NCI-H2227 treated with DMSO at 0.1 percent for 48 hours (cell line): ENCODE measurements around the gene GTF2IRD2.
"Not testable (repeated sequence)": the region's sequence is repeated elsewhere in the genome, so short reads cannot be mapped to it uniquely, and the experiment has no call there.

ENCODE experiments used
- DNase-seq: peaks from one replicate; lab custom pipeline; 2025; lab: John Stamatoyannopoulos, UW

Gene GTF2IRD2

DNA sequence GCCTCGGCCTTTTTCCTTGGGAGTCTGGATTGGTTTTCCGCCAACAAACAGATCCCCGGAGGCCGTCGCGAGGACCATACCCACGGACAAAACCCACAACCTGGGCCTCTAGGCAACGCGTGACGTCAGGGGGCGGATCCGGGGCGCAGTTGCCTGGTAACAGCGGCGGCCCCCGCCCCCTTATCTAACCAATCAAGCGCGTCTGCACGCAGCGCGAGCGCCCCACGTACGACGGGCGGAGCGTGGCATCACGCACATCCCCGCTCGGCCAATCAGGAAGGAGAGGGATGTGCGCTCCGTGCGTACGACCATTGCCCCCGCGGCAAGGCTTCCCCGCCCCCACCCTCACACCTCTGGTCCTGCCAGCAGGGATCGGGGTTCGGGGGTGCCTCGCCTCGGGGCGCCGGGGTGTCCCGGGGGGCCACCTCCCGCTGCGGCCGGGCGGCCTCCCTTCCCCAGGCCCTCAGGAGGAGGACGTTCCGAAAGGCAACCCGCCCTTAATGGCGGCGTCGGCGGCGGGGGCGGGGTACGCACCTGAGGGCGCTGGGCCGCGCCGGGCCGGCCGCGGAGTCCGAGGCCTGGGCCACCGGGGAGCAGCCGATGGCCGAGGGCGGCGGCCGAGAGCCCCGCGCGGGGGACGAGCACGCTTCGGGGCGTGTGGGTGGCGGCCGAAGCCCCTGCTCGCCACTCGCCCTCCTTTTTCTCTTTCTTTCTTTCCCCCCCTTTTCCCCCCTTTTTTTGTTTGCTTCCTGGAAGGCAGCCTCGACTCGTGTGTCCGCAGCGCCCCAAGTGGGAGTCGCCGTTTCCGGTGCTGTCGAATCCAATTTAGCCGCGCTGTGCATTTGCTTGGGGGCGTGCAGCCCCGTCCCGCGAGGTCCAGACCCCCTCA lies at the start of gene GTF2IRD2:
TSS of gene GTF2IRD2 (minus strand) at position 773 of the 889 bp plus-strand sequence. CDS start 15,227 bp downstream, outside the sequence.
- not testable (repeated sequence) for DNase-seq

GRCh38 chr7:74890158-74891123 lies 39.0 kb upstream of the GTF2IRD2 start:
- DNase-seq = peak; percentile 54

DNA sequence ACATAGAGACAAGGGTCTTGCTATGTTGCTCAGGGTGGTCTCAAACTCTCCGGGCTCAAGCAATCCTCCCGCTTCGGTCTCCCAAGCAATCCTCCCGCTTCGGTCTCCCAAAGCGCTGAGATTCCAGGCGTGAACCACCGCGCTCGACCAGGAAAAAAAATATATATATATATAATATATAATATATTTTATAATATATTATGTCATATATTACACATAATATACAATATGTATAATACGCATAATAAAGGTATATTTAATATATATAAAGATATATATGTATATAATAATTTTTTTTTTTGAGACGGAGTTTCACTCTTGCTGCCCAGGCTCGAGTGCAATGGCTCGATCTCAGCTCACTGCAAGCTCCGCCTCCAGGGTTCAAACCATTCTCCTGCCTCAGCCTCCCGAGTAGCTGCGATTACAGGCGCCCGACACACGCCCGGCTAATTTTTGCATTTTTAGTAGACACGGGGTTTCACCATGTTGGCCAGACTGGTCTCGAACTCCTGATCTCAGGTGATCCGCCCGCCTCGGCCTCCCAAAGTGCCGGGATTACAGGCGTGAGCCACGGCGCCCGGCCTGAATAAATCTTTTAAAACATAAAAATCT lies 38.2 kb upstream of the GTF2IRD2 start:
- not testable (repeated sequence) for DNase-seq

DNA sequence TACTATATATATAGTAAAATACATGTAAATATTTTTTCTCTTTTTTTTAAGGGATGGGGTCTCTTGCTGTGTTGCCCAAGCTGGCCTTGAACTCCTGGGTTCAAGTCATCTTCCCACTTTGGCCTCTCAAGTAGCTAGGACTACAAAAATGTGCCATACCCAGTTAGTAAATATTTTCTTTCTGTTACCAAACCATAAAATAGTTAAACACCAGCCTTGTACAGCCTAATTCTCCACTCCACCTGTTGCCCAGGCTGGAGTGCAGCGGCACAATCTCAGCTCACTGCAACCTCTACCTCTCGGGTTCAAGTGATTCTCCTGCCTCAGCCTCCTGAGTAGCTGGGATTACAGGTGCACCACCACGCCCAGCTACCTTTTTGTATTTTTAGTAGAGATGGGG lies 33.9 kb upstream of the GTF2IRD2 start:
- DNase-seq = not testable (repeated sequence)

- not testable (repeated sequence) for DNase-seq
Observed at GRCh38 chr7:74882110-74882509, 30.7 kb upstream of the GTF2IRD2 start.

GRCh38 chr7:74874748-74875512 lies 23.5 kb upstream of the GTF2IRD2 start:
- not testable (repeated sequence) for DNase-seq

- DNase-seq = not testable (repeated sequence)
Observed at GRCh38 chr7:74874104-74874747, 22.8 kb upstream of the GTF2IRD2 start.

- not testable (repeated sequence) for DNase-seq
Observed at GRCh38 chr7:74872542-74872941, 21.1 kb upstream of the GTF2IRD2 start.

DNA sequence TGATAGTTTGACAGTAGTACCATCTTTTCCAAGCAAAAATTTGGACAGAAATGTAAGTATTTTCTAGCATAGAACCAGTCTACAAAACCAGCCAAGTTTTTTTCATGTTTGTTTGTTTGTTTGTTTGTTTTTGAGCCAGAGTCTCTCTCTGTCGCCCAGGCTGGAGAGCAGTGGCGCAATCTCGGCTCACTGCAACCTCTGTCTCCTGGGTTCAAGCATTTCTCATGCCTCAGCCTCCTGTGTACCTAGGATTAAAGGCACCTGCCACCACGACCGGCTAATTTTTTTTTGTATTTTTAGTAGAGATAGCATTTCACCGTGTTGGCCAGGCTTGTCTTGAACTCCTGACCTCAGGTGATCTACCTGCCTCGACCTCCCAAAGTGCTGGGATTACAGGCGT lies 14.4 kb upstream of the GTF2IRD2 start:
- DNase-seq = not testable (repeated sequence)

DNA sequence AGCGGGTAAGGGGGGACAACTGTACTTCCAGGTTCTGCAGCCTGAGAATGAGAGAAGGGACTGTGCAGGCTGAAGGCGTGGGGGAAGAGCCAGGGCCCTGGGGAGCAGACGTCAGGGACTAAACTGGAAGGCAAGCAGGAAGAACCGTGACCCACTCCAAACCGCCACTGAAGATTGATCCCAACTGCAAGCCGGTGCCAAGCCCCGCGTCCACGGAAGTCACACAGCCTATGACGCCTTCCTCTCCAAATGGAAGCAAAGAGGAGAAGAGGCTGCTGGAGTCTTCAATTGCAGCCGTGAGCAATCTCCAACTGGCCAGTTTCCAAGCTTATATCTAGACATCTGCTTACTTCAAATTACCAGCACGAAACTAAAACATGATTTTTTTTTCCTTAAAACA lies 1.6 kb downstream of the GTF2IRD2 start:
- DNase-seq = not testable (repeated sequence)

- not testable (repeated sequence) for DNase-seq
Observed at GRCh38 chr7:74830411-74830810, 21.0 kb downstream of the GTF2IRD2 start.

DNA sequence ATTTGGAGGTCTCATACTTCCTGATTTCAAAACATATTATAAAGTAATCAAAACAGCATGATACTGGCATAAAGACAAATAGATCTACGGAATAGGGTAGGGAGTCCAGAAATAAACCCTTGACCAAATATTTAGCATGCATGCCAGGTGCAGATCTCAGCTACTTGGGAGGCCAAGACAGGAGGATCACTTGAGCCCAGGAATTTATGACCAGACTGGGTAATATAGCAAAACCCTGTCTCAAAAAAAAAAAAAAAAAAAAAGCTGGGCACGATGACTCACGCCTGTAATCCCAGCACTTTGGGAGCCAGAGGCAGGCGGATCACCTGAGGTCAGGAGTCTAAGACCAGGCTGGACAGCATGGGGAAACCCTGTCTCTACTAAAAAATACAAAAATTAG lies 21.4 kb downstream of the GTF2IRD2 start:
- DNase-seq = not testable (repeated sequence)

- DNase-seq = not testable (repeated sequence)
Observed at GRCh38 chr7:74821259-74821658, 30.1 kb downstream of the GTF2IRD2 start.

- not testable (repeated sequence) for DNase-seq
Observed at GRCh38 chr7:74820146-74820805, 31.1 kb downstream of the GTF2IRD2 start.

DNA sequence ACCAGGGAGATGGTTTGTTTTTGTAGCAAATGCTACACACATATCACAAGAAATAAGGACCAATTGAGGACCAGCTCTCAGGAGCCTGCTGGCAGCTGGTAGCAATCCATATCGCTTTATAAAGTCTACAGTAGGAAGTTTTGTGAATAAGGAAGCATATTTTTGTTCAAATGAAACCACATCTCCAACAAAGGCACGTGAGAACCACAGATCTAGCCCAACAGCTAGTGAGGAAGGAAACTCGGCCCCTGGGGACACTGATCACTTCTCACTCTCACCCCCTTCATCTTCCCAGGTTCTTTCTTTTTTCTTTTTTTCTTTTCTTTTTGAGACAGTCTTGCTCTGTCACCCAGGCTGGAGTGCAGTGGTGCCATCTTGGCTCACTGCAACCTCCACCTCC lies 35.5 kb downstream of the GTF2IRD2 start:
- DNase-seq = not testable (repeated sequence)

GRCh38 chr7:74798644-74799043 lies 52.8 kb downstream of the GTF2IRD2 start:
- not testable (repeated sequence) for DNase-seq

DNA sequence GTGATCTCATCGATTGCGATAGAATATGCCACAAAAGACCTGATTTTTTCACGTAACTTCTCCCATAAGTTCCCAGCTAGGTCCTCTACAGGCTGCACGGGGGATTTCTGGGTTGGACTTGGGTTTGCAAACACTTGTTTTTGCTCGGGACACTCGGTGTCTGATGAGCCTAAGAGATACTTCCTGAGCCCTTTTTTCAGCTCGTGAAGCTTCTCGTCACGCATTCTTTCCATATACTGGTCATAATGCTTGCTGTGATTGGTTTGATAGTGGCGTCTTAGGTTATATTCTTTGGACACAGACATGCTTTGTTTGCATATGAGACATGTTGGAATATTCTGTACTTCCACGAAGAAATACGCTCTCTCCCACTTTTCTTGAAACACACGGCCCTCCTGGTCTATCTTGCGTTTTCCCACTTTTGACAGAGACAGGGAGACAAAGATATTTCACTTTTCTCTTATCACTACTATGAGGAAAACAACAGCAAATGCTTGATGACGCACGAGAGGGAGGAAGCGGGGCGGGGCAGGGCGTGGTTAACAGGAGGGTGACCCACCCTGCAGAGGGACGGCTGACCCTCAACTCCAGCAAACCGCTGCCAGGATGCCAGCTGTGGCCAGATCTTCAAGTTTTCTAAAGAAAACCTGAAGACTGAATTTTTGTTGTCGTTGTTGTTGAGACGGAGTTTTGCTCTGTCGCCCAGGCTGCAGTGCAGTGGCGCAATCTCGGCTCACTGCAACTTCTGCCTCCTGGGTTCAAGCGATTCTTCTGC lies 53.4 kb downstream of the GTF2IRD2 start:
- DNase-seq = not testable (repeated sequence)

- not testable (repeated sequence) for DNase-seq
Observed at GRCh38 chr7:74789200-74789736, 62.1 kb downstream of the GTF2IRD2 start.
